Activated CD4-positive, alpha-beta T cell treated with anti-CD3 and anti-CD28 coated beads, Interleukin-2, amount 50 U/mL, for 48 hours (primary cell): ENCODE measurements around the gene ANTXRL.
A peak's percentile ranks its signal among the peaks of the same experiment; 100 is the strongest.
"Not testable (repeated sequence)": the region's sequence is repeated elsewhere in the genome, so short reads cannot be mapped to it uniquely, and the experiment has no call there.

Experiments used
- DNase-seq, 2 experiments: peaks; one replicate each; pipeline ENCODE4 v3.0.0-alpha.2; 2020

Gene ANTXRL

GRCh38 chr10:46273506-46274477, 13.0 kb upstream of the ANTXRL start:
- DNase-seq: peak in 1 of 2 experiments; percentile 17

DNA sequence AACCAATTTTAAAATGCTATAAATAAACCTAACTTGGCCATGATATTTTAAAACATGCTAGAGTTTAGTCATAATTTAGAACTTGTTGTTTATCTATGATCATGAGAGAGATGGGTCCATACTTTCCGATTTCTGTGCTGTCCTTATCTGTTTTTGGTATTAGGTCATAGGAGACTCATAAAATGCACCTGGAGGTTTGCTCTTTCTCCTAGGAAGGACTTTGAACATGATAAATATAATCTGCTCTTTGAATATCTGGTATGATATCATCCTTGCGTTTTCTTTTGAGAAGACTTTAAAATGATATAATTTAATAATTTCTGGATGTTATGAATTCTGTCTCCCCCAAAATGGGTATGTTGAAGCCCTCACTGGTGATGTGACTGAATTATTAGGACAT, 9.0 kb upstream of the ANTXRL start:
- no peak for DNase-seq

- not testable (repeated sequence) for DNase-seq
Measured at GRCh38 chr10:46282421-46282831, 4.4 kb upstream of the ANTXRL start.

GRCh38 chr10:46282842-46283574, 3.8 kb upstream of the ANTXRL start:
- peak; percentile 74 to 79 for DNase-seq

DNA sequence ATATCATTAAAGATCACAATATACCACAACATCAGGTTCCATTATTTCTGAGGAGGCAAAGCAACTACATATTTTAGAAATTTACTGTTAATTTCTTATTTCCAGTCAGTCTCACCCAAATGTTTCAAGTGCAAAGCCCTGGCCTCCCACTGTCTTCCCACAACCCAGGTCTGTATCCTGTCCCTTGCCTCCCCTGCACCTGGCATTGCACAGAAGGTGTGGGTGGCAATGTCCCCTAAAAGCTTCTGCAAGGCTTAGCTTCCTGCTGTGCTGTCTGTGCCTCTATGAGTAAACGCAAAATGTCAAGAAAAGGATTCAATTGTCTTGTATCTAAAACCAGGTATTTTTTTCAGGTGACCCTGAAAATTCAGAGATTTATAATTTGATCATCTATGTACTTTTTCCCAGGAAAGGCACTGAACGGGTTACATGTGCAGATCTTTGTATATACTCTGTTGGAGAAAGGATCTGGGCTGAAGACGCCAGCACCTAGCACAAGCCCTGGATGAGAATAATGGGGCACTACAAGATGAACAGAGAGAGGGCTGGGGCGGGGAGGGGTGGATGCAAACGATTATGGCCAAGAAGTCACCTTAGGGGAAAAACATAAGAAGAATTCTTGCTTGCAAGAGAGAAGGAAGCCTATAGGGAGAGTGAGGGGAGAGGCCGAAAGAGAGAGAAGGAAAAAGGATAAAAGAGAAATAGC, 3.1 kb upstream of the ANTXRL start:
- peak in 1 of 2 experiments; percentile 8 for DNase-seq

DNA sequence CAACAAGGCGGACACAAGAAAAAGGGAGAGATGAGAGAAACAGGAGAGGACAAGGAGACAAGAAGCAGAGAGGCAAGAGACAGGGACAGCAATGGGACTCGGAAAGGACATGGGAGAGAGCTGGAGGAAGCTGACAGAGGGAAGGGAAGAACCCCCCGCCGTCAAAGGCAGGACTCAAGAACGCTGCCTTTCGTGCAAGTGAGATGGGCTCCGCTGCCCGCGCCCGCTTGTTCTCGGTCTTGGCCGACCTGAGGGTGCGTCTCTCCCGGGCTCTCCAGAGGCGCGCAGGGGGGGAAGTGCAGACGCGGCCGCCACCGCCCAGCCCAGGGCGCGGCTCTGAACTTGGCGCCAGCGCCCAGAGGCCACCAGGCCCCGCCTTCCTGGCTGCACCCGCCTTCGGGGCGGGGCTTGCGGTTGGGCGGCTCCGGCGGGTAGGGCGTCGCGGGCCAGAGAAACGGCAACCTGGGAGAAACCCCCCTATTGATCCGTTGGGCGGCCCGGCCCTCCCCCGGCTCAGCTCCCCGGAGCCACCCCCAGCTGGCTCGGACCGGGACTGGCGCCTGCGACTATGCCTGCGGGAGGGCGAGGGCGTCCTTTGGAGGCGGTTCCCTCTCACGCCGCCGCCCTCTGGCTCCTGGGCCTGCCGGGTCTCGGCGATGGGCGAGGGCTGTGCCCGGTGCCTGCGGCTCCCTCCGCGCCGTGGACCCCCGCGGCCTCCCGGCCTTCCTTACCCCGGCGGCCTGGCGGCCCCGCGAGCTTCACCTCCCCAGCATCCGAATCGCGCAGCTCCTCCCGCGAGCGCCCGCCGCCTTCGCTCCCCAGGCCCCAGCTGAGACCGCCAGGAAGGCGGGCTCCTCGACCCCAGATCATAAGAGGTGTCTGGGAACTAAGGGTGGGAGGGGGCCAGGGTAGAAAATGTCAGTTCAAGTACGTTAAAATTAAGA, 2.2 kb upstream of the ANTXRL start:
- peak; percentile 88 to 90 for DNase-seq

DNA sequence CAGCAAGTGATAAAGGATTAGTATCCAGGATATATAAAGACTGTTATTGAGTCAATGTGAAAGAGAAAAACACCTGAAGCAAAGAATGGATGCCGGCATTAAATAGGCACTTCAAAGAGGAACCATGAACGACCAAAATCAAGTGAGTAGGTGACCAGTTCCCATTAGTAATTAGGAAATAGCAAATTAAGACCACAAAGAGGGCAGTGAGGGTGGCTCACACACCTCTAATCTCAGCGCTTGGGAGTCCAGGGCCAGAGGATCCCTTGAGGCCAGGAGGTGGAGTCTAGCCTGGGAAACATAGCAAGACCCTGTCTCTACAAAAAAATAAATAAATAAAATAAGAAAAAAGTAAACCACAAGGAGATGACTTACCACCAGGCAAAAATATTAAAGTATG, 1.5 kb upstream of the ANTXRL start:
- DNase-seq: peak in 1 of 2 experiments; percentile 3

- no peak for DNase-seq
Measured at GRCh38 chr10:46285966-46286620, 704 bp upstream of the ANTXRL start.

GRCh38 chr10:46287846-46288477, 1.2 kb downstream of the ANTXRL start:
- DNase-seq: no peak

GRCh38 chr10:46288601-46289206, 1.9 kb downstream of the ANTXRL start:
- DNase-seq: no peak

DNA sequence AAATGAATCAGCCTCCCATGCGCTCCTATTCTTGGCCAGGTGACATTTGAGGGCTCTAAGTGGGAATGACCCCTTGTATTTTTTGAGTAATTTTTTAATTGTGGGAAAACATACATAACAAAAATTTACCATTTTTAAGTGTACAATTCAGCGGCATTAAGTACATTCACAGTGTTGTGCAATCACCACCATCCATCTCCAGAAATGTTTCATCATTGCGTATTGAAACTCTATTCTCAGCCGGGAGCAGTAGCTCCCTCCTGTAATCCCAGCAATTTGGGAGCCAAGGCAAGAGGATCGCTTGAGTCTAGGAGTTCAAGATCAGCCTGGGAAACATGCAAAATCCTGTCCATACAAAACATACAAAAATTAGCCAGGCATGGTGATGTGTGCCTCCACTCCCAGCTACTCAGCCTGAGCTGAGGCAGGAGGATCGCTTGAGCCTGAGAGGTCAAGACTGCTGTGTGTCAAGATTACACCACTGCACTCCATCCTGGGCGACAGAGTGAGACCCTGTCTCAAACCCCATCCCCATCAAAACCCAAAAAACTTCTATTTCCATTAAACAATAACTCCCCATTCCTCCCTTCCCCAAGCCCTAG, 2.5 kb downstream of the ANTXRL start:
- DNase-seq: no peak

DNA sequence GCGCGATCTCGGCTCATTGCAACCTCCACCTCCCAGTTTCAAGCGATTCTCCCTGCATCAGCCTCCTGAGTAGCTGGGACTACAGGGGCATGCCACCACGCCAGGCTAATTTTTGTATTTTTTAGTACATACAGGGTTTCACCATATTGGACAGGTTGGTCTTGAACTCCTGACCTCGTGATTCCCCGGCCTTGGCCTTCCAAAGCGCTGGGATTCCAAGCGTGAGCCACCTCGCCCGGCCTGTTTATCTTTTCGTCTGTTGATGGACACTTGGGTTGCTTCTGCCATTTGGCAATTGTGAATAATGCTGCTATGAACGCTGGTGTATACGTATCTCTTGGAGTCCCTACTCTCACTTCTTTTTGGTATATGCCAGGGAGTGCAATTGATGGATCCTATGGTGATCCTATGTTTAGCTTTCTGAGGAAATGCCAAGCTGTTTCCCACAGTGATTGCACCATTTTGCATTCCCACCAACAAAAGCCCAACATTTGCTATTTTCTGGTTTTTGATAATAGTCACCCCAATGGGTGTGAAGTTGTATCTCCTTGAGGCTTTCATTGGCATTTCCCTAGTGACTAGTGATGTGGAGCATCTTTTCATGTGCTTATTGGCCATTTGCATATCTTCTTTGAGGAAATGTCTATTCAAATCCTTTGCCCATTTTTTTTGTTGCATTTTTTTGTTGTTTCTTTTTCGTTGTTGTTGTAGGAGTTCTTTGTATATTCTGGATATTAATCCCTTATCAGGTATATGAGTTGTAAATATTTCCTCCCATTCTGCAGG, 3.5 kb downstream of the ANTXRL start:
- DNase-seq: no peak

DNA sequence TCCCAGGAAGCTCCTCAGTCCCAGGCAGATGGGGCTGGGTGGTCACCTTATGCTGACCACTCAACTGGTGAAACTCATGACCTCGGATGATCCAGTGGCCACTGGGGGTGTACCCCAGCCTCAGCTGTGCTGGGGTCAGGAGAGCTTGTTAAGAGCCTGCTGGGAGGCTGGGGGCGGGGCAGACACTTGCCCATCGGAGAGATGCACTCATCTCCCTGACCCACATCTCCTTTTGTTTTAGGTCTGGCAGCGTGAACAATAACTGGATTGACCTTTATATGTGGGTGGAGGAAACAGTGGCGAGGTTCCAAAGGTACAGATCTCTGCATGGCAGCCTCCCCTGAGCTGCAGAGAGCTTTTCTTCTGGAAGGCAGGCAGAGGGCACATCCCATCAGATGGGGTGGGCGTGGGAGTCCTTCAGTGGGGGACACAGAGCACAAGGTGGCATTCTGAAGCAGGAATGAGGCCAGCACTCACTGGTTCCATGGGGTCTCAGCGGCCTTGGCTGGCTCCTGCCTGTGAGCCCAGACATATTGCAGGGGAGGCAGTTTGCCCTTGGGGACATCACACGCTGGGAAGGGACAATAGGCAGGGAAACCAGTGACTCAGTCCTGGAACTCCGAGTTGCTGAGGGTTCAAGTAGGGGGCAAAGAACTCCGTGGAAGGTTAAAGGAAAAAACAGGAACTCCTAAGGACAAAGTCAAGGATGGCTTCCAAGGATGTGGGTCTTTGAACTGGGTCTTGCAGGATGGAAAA, 5.2 kb downstream of the ANTXRL start:
- no peak for DNase-seq

DNA sequence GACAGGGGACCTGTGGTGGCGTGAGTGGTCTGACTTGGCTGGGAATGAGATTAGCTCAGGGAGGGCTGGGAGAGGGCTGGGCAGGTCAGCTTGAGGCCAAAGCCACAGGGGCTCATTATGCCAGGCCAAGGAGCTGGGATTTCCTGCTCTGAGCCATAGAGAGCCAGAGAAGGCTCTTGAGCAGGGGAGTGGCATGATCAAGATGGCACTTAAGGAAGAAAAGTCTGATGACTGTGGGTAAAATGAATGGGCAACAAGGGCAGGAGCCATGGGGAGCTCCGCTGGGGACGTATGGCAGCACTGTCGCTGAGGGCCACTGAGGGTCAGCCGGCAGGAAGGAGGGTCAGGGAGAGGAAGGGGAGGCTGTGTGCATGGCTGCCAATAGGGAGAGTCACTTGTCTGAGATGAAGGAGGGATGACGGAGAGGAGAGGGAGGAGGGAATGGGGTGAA, 5.8 kb downstream of the ANTXRL start:
- DNase-seq: no peak

- DNase-seq: no peak
Measured at GRCh38 chr10:46293228-46293627, 6.4 kb downstream of the ANTXRL start.

GRCh38 chr10:46293832-46294640, 7.2 kb downstream of the ANTXRL start:
- no peak for DNase-seq

GRCh38 chr10:46294641-46295220, 7.9 kb downstream of the ANTXRL start:
- DNase-seq: no peak
